GM12864 (cell line): ENCODE measurements around the gene NMUR2.
A peak's percentile ranks its signal among the peaks of the same experiment; 100 is the strongest.

ENCODE experiments used
- DNase-seq: peaks from one replicate; pipeline ENCODE4 v3.0.0-alpha.2; 2011; ENCODE audit warnings: low read depth
- H3K4me3 ChIP-seq: 2 replicates; pipeline ENCODE4 v1.5.1; 2011; ENCODE audit warnings: mild to moderate bottlenecking, low read depth, low read length, control low read depth
- CTCF ChIP-seq: IDR thresholded peaks from 2 replicates; pipeline ENCODE4 v1.5.1; 2011; ENCODE audit warnings: low read depth, mild to moderate bottlenecking, moderate library complexity, low read length, control low read depth, inconsistent platforms; ENCODE audit errors: missing control alignments

The NMUR2 gene

GRCh38 chr5:152358861-152359568 lies 46.1 kb downstream of the NMUR2 start:
- no peak overlapping the region for H3K4me3 ChIP-seq
- no peak for DNase-seq
- no peak for TF ChIP-seq CTCF

- DNase-seq = no peak
- TF ChIP-seq CTCF = no peak
- H3K4me3 ChIP-seq = no peak overlapping the region
Measured at GRCh38 chr5:152356506-152356905, 48.6 kb downstream of the NMUR2 start.

GRCh38 chr5:152355061-152355460 lies 50.0 kb downstream of the NMUR2 start:
- H3K4me3 ChIP-seq = no peak overlapping the region
- DNase-seq = no peak
- TF ChIP-seq CTCF = no peak

GRCh38 chr5:152353001-152353400 lies 52.1 kb downstream of the NMUR2 start:
- no peak for TF ChIP-seq CTCF
- no peak for DNase-seq
- H3K4me3 ChIP-seq = no peak overlapping the region

GRCh38 chr5:152349683-152350526 lies 55.2 kb downstream of the NMUR2 start:
- no peak overlapping the region for H3K4me3 ChIP-seq
- peak; percentile 95 for TF ChIP-seq CTCF
- no peak for DNase-seq
